GM06990 (cell line): ENCODE data around the gene KCNK1.
"Not testable (repeated sequence)": the region's sequence is repeated elsewhere in the genome, so short reads cannot be mapped to it uniquely, and the experiment has no call there.

Experiments used
- DNase-seq: peaks from one replicate; pipeline ENCODE4 v3.0.0-alpha.2; 2011; ENCODE audit not compliant: insufficient read length; ENCODE audit errors: extremely low read depth
- H3K27me3 ChIP-seq: replicated peaks from 2 replicates; pipeline ENCODE4 v1.6.0; 2011; ENCODE audit warnings: low read length; ENCODE audit not compliant: control insufficient read depth, insufficient read depth
- H3K36me3 ChIP-seq: 2 replicates; pipeline ENCODE4 v1.5.1; 2011; ENCODE audit warnings: low read length; ENCODE audit not compliant: control insufficient read depth, insufficient read depth
- H3K4me3 ChIP-seq: replicated peaks from 2 replicates; pipeline ENCODE4 v1.5.1; 2011; ENCODE audit warnings: low read depth, mild to moderate bottlenecking, control low read depth, low read length
- TF ChIP-seq, protein P1 (sequence below): IDR thresholded peaks from 2 replicates; pipeline ENCODE4 v1.5.1; 2011; ENCODE audit warnings: low read length, control low read depth, mild to moderate bottlenecking, inconsistent platforms; ENCODE audit not compliant: insufficient read depth, poor library complexity, severe bottlenecking

KCNK1 gene

DNA sequence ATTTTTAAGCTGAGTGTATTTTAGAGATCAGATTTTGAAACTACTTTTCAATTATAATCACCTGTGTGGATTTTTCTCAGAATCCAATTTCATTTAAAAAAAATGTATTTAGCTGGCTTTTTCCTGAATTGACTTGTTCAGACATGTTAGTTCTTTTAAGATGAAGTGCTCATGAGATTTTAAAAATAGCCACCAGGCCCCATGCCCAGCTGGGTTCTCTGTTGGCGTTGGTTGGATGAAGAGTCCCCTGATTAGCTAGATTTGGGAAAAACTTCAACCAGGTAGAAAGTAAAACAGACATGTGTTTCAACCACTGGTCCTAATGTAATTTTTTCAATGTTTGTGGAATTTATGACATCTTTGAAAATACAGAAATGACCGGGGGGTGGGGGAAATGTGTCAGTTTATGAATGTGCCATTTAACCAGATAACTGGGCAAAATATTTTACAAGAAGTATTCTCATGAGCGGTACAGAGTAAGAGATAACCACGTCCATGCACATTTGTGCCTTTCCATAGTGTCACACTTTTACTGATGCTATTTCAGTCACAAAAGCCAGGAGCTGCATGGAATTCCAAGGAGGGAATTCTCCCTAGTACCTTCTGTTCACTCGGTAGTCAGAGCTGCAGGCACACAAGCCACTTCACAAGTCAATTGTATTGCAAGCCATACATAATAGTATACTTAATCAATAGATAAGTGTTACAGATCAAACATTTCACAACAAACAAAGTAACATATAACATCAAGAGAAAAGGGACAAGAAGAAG, 51.1 kb downstream of the KCNK1 start:
- TF ChIP-seq, protein P1, sequence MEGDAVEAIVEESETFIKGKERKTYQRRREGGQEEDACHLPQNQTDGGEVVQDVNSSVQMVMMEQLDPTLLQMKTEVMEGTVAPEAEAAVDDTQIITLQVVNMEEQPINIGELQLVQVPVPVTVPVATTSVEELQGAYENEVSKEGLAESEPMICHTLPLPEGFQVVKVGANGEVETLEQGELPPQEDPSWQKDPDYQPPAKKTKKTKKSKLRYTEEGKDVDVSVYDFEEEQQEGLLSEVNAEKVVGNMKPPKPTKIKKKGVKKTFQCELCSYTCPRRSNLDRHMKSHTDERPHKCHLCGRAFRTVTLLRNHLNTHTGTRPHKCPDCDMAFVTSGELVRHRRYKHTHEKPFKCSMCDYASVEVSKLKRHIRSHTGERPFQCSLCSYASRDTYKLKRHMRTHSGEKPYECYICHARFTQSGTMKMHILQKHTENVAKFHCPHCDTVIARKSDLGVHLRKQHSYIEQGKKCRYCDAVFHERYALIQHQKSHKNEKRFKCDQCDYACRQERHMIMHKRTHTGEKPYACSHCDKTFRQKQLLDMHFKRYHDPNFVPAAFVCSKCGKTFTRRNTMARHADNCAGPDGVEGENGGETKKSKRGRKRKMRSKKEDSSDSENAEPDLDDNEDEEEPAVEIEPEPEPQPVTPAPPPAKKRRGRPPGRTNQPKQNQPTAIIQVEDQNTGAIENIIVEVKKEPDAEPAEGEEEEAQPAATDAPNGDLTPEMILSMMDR: no peak
- DNase-seq: no peak
- Histone ChIP-seq H3K27me3 (no peaks in the 10 kb centered on the region), H3K4me3 (no peak overlapping the region), H3K36me3 (peaks cover 2% of the 10 kb centered on the region; the same call in 1 of the 2 replicates)

DNA sequence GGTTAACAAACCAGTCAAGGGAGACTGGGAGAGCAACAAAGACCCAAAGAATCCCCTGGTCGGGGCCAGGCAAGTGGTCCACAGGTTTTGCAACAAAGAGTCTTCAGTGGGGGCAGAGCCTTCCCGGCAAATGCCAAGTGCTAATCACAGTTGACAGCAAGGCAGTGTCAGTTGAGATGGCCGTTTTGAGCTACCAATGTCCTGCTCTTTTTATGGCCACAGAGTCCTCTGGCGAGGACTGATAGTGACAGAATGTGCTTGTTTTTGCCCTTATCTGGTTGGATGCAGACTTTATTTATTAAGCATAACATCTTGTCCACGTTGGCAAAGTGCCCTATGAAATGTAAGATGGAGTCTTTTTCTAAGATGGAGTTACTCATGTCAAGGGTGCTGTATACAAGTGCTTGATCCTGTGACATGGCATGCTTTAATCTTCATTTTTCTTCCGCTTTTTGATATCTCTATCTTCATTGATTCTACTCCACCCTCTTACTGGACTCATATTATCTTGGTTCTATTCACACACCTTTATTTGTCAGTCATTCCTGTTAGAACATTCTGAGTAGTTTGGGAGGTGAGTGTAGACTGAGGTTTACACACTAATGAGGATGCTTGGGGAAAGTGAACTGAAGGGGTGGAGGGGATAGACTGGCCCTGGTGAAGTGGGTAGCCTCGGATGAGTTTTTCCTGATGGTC, 51.8 kb downstream of the KCNK1 start:
- Histone ChIP-seq H3K36me3 (peaks cover 2% of the 10 kb centered on the region; the same call in 1 of the 2 replicates), H3K27me3 (no peaks in the 10 kb centered on the region), H3K4me3 (no peak overlapping the region)
- TF ChIP-seq, protein P1: no peak
- DNase-seq: no peak

DNA sequence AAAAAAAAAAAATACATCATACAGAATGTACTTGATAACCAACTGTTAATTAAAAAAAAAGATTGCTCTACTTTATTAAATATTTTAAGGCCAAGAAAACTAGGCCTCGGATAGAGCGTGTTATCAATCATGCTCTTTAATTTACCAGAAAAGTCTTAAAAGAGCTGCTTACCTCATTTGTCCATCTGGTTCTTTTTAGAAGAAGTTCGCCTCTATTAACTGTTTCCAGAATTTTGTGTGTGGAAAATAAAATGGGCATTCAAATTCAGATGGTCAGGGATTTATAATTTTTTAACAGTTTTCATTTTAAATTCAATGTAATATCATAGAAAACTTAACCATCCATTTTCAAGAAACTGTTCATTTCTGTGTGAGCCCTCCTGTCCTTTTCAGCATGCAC, 53.8 kb downstream of the KCNK1 start:
- H3K27me3 ChIP-seq: no peaks in the 10 kb centered on the region
- TF ChIP-seq, protein P1: no peak
- peaks cover 2% of the 10 kb centered on the region; the same call in 1 of the 2 replicates for H3K36me3 ChIP-seq
- no peak for DNase-seq
- no peak overlapping the region for H3K4me3 ChIP-seq

DNA sequence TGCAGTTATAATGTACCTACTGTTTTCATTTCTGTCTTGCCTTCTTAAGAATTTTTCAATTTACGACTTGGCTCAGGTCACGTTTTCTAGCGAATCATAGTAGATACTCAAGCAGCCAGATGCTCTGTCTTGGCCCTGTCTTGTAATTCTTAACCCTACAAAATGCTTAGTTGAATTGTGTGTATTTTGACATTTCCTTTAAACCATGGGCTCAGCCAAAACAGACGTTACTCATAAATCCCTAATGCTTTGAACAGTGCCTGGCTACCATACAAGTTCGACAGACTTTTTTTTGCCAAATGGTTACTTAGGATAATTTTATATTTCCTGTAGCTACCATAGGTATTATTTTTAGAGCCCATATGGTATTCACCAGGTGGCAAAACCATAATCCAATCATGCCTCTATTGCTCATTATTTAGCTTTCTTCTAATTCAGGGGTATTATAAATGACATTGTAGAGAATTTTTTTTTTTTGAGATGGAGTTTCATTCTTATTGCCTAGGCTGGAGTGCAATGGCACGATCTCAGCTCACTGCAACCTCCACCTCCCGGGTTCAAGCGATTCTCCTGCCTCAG, 54.3 kb downstream of the KCNK1 start:
- no peaks in the 10 kb centered on the region for H3K27me3 ChIP-seq
- DNase-seq: no peak
- TF ChIP-seq, protein P1: no peak
- H3K36me3 ChIP-seq: peaks cover 2% of the 10 kb centered on the region; the same call in 1 of the 2 replicates
- no peak overlapping the region for H3K4me3 ChIP-seq

DNA sequence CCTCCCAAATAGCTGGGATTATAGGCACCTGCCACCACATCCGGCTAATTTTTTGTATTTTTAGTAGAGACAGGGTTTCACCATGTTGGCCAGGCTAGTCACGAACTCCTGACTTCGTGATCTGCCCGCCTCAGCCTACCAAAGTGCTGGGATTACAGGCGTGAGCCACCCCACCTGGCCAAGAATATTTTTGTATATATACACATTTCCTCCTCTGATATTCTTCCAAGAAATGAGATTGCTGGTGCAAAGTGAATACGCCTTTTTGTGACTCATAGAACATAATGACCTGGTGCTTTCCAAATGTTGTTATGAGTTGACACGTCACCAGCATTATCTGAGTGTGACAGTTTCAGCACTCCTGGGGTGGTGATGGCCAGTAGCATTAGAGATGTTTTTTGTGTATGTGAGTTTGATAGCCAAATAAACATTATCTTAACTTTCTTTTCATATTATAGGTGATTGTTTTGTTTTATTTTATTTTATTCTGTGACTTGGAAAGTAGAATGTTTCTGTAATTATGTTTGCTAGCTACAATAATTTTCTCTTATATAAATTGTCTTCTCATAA, 54.9 kb downstream of the KCNK1 start:
- H3K36me3 ChIP-seq: peaks cover 2% of the 10 kb centered on the region; the same call in 1 of the 2 replicates
- H3K4me3 ChIP-seq: no peak overlapping the region
- no peaks in the 10 kb centered on the region for H3K27me3 ChIP-seq
- TF ChIP-seq, protein P1: no peak
- peak; percentile 48 for DNase-seq

DNA sequence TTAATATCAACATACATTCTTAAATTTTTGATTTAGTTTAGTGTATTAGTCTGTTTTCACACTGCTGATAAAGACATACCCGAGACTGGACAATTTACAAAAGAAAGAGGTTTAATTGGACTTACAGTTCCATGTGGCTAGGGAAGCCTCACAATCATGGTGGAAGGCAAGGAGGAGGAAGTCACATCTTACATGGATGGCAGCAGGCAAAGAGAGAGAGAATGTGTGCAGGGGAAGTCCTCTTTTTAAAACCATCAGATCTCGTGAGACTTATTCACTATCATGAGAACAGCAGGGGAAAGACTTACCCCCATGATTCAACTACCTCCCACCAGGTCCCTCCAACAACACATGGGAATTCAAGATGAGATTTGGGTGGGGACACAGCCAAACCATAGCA, 56.5 kb downstream of the KCNK1 start:
- H3K27me3 ChIP-seq, DNase-seq, H3K36me3 ChIP-seq, H3K4me3 ChIP-seq: not testable (repeated sequence)
